OCI-LY1 (cell line): ENCODE results near the gene MLPH.

Experiments used
- H2AFZ ChIP-seq: fragments of 200-600 bp; sonication (generic), shearing (Covaris generic); 2 replicates; pipeline ENCODE4 v1.6.0; 2014; ENCODE audit warnings: antibody characterized with exemption, mild to moderate bottlenecking, low read length
- H3F3A ChIP-seq: fragments of 200-600 bp; sonication (generic), shearing (Covaris generic); 2 replicates; pipeline ENCODE4 v1.6.0; 2014; ENCODE audit warnings: mild to moderate bottlenecking, antibody characterized with exemption, low read length, moderate library complexity; ENCODE audit not compliant: insufficient read depth
- H3K27ac ChIP-seq: fragments of 200-600 bp; sonication (generic); 2 replicates; pipeline ENCODE4 v1.5.1; 2014; ENCODE audit warnings: low read length, mixed run types, mild to moderate bottlenecking, low read depth; ENCODE audit not compliant: poor library complexity, severe bottlenecking
- H3K27me3 ChIP-seq: fragments of 200-600 bp; sonication (generic); 2 replicates; pipeline ENCODE4 v1.6.0; 2014; ENCODE audit warnings: antibody characterized with exemption, mild to moderate bottlenecking, low read length, moderate library complexity; ENCODE audit not compliant: insufficient read depth
- H3K36me3 ChIP-seq: fragments of 200-600 bp; sonication (generic); 2 replicates; pipeline ENCODE4 v1.6.1; 2014; ENCODE audit warnings: mild to moderate bottlenecking, antibody characterized with exemption, low read length, moderate library complexity, mixed read lengths; ENCODE audit not compliant: insufficient read depth
- H3K4me1 ChIP-seq: fragments of 200-600 bp; sonication (generic); 2 replicates; pipeline ENCODE4 v1.5.1; 2014; ENCODE audit warnings: mild to moderate bottlenecking, low read length, moderate library complexity; ENCODE audit not compliant: insufficient read depth, severe bottlenecking
- H3K4me2 ChIP-seq: fragments of 200-600 bp; sonication (generic), shearing (Covaris generic); 2 replicates; pipeline ENCODE4 v1.6.1; 2014; ENCODE audit warnings: low read length
- H3K4me3 ChIP-seq: fragments of 200-600 bp; sonication (generic); 2 replicates; pipeline ENCODE4 v1.5.1; 2014; ENCODE audit warnings: low read length, low read depth, mild to moderate bottlenecking, mixed read lengths; ENCODE audit not compliant: poor library complexity, severe bottlenecking
- H3K79me2 ChIP-seq: fragments of 200-600 bp; shearing (Covaris generic); 2 replicates; pipeline ENCODE4 v1.6.1; 2016; ENCODE audit warnings: mixed run types, low read length, mixed read lengths; ENCODE audit not compliant: insufficient read depth
- H3K9ac ChIP-seq: fragments of 200-600 bp; sonication (generic), shearing (Covaris generic); 2 replicates; pipeline ENCODE4 v1.6.1; 2014; ENCODE audit warnings: mild to moderate bottlenecking, low read length, mixed read lengths
- H3K9me2 ChIP-seq: fragments of 200-600 bp; sonication (generic), shearing (Covaris generic); 2 replicates; pipeline ENCODE4 v1.6.1; 2014; ENCODE audit warnings: low read depth, mild to moderate bottlenecking, low read length, mixed read lengths
- H3K9me3 ChIP-seq: fragments of 200-600 bp; shearing (Covaris generic); 2 replicates; pipeline ENCODE4 v1.6.1; 2014; ENCODE audit warnings: low read length, mixed read lengths
- H4K20me1 ChIP-seq: fragments of 200-600 bp; sonication (generic), shearing (Covaris generic); 2 replicates; pipeline ENCODE4 v1.6.0; 2016; ENCODE audit warnings: mild to moderate bottlenecking, low read length; ENCODE audit not compliant: insufficient read depth
- CTCF ChIP-seq: fragments of 200-600 bp; sonication (generic), shearing (Covaris generic); IDR thresholded peaks from 2 replicates; pipeline ENCODE4 v1.5.1; 2017; ENCODE audit warnings: mild to moderate bottlenecking, antibody characterized with exemption, low read length, moderate library complexity, mixed read lengths
- EZH2 ChIP-seq: fragments of 200-600 bp; sonication (generic), shearing (Covaris generic); IDR thresholded peaks from 2 replicates; pipeline ENCODE4 v1.8.0; 2017; ENCODE audit warnings: borderline replicate concordance, mixed run types, mild to moderate bottlenecking, antibody characterized with exemption, low read length, moderate library complexity, mixed read lengths

MLPH gene

GRCh38 chr2:237599465-237600110 is 112.5 kb downstream of the MLPH start:
- H3K27ac ChIP-seq, result no peak overlapping the region

GRCh38 chr2:237600205-237600846 is 113.3 kb downstream of the MLPH start:
- H3K4me1 ChIP-seq, result peaks cover 22% of the 10 kb centered on the region
- H3K27ac ChIP-seq, result no peak overlapping the region
- peak overlapping the region; percentile 30; the same call in 1 of the 2 replicates for H3K9ac ChIP-seq
- H3K27me3 ChIP-seq, result no peaks in the 10 kb centered on the region
- 0 out of 2 replicates have a peak overlapping the region, but pooled peaks have one; percentile 21 for H2AFZ ChIP-seq
- H3K4me2 ChIP-seq, result peak overlapping the region; percentile 33; the same call in 1 of the 2 replicates
- peak overlapping the region; percentile 31 for H3K4me3 ChIP-seq
- no peaks in the 10 kb centered on the region for H4K20me1 ChIP-seq
- no peaks in the 10 kb centered on the region for H3F3A ChIP-seq
- no peaks in the 10 kb centered on the region for H3K9me3 ChIP-seq
- H3K9me2 ChIP-seq, result no peaks in the 10 kb centered on the region
- H3K79me2 ChIP-seq, result no peaks in the 10 kb centered on the region
- peak; percentile 12; the same call in 1 of the 2 replicates for TF ChIP-seq CTCF
- no peak for TF ChIP-seq EZH2
- H3K36me3 ChIP-seq, result no peaks in the 10 kb centered on the region

More at GRCh38 chr2:237599465-237600110, 112.5 kb downstream of the MLPH start:
- peak overlapping the region; percentile 30; the same call in 1 of the 2 replicates for H3K9ac ChIP-seq
- TF ChIP-seq EZH2 (no peak), CTCF (no peak)
- H4K20me1 ChIP-seq, result no peaks in the 10 kb centered on the region
- no peaks in the 10 kb centered on the region for H3K79me2 ChIP-seq
- H3K4me1 ChIP-seq, result peaks cover 22% of the 10 kb centered on the region
- no peaks in the 10 kb centered on the region for H3F3A ChIP-seq
- no peaks in the 10 kb centered on the region for H3K36me3 ChIP-seq
- peak overlapping the region; percentile 31 for H3K4me3 ChIP-seq
- 0 out of 2 replicates have a peak overlapping the region, but pooled peaks have one; percentile 21 for H2AFZ ChIP-seq
- H3K27me3 ChIP-seq, result no peaks in the 10 kb centered on the region
- no peaks in the 10 kb centered on the region for H3K9me3 ChIP-seq
- H3K4me2 ChIP-seq, result peak overlapping the region; percentile 33; the same call in 1 of the 2 replicates
- H3K9me2 ChIP-seq, result no peaks in the 10 kb centered on the region

- H3K4me1 ChIP-seq, result peaks cover 22% of the 10 kb centered on the region
- H3K27ac ChIP-seq, result no peak overlapping the region
- H2AFZ ChIP-seq, result no peak overlapping the region
- no peaks in the 10 kb centered on the region for H4K20me1 ChIP-seq
- no peaks in the 10 kb centered on the region for H3K27me3 ChIP-seq
- H3K9ac ChIP-seq, result no peak overlapping the region
- H3F3A ChIP-seq, result no peaks in the 10 kb centered on the region
- no peaks in the 10 kb centered on the region for H3K36me3 ChIP-seq
- H3K9me3 ChIP-seq, result no peaks in the 10 kb centered on the region
- no peak overlapping the region for H3K4me3 ChIP-seq
- no peaks in the 10 kb centered on the region for H3K9me2 ChIP-seq
- H3K79me2 ChIP-seq, result no peaks in the 10 kb centered on the region
- H3K4me2 ChIP-seq, result no peak overlapping the region
- TF ChIP-seq CTCF, result no peak
- no peak for TF ChIP-seq EZH2
Measured at GRCh38 chr2:237601453-237602116, 114.5 kb downstream of the MLPH start.
